GM03348 (cell line): Measurements from ENCODE around the gene PGS1.
"Not testable (repeated sequence)": the region's sequence is repeated elsewhere in the genome, so short reads cannot be mapped to it uniquely, and the experiment has no call there.

ENCODE experiments used
- DNase-seq: peaks from one replicate; pipeline ENCODE4 v3.0.0; 2012; ENCODE audit warnings: low spot score

PGS1 gene

GRCh38 chr17:78449983-78450595 lies 71.6 kb downstream of the PGS1 start:
- DNase-seq, result no peak

- no peak for DNase-seq
Observed at GRCh38 chr17:78450696-78451345, 72.4 kb downstream of the PGS1 start.

GRCh38 chr17:78451753-78452152 lies 73.3 kb downstream of the PGS1 start:
- no peak for DNase-seq

- DNase-seq, result no peak
Observed at GRCh38 chr17:78454346-78454745, 75.9 kb downstream of the PGS1 start.

GRCh38 chr17:78458091-78458490 lies 79.6 kb downstream of the PGS1 start:
- no peak for DNase-seq

GRCh38 chr17:78458736-78459335 lies 80.4 kb downstream of the PGS1 start:
- no peak for DNase-seq

GRCh38 chr17:78459696-78460095 lies 81.2 kb downstream of the PGS1 start:
- DNase-seq, result no peak

- no peak for DNase-seq
Observed at GRCh38 chr17:78460176-78460675, 81.8 kb downstream of the PGS1 start.

GRCh38 chr17:78460951-78461798 lies 82.7 kb downstream of the PGS1 start:
- DNase-seq, result no peak

- DNase-seq, result no peak
Observed at GRCh38 chr17:78461799-78462053, 83.3 kb downstream of the PGS1 start.

- DNase-seq, result no peak
Observed at GRCh38 chr17:78462148-78462547, 83.7 kb downstream of the PGS1 start.

- not testable (repeated sequence) for DNase-seq
Observed at GRCh38 chr17:78466109-78466785, 87.8 kb downstream of the PGS1 start.

- DNase-seq, result no peak
Observed at GRCh38 chr17:78466786-78467715, 88.6 kb downstream of the PGS1 start.

- no peak for DNase-seq
Observed at GRCh38 chr17:78468366-78468765, 89.9 kb downstream of the PGS1 start.

GRCh38 chr17:78469443-78469842 lies 91.0 kb downstream of the PGS1 start:
- no peak for DNase-seq

GRCh38 chr17:78471635-78472034 lies 93.2 kb downstream of the PGS1 start:
- no peak for DNase-seq

- no peak for DNase-seq
Observed at GRCh38 chr17:78472035-78472905, 93.8 kb downstream of the PGS1 start.

GRCh38 chr17:78473951-78474613 lies 95.6 kb downstream of the PGS1 start:
- DNase-seq, result no peak
